MM.1S (cell line): ENCODE results near the gene RP2.

Source experiments
- EZH2 ChIP-seq: fragments of 300-600 bp; sonication (generic); optimal IDR thresholded peaks from 2 replicates; pipeline ENCODE3; 2017; ENCODE audit warnings: low read depth, mild to moderate bottlenecking, antibody characterized with exemption, low read length, mixed read lengths
- TF ChIP-seq, protein P1 (sequence below): fragments of 300-600 bp; sonication (generic); IDR thresholded peaks from 2 replicates; pipeline ENCODE4 v1.5.1; 2016; ENCODE audit warnings: antibody characterized with exemption, low read length, mixed read lengths

DNA sequence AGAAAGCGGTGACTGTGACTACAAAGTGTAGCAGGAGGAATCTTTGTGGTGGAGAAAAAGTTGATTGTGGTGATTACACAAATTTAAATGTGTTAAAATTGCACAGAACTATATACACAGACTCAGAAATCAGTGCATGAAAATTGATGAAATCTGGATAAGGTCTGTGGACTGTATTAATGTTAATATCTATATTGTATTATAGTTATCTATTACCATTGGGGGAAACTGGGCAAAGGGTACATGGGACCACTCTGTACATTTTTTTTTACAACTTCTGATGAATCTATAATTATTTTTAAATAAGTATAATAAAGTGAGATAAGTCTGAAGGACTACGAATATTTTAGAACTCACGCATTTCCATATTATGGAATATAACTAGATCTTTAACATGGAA, 73.6 kb downstream of the RP2 start:
- TF ChIP-seq, protein P1, sequence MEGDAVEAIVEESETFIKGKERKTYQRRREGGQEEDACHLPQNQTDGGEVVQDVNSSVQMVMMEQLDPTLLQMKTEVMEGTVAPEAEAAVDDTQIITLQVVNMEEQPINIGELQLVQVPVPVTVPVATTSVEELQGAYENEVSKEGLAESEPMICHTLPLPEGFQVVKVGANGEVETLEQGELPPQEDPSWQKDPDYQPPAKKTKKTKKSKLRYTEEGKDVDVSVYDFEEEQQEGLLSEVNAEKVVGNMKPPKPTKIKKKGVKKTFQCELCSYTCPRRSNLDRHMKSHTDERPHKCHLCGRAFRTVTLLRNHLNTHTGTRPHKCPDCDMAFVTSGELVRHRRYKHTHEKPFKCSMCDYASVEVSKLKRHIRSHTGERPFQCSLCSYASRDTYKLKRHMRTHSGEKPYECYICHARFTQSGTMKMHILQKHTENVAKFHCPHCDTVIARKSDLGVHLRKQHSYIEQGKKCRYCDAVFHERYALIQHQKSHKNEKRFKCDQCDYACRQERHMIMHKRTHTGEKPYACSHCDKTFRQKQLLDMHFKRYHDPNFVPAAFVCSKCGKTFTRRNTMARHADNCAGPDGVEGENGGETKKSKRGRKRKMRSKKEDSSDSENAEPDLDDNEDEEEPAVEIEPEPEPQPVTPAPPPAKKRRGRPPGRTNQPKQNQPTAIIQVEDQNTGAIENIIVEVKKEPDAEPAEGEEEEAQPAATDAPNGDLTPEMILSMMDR, result no peak
- no peak for TF ChIP-seq EZH2
